SK-N-SH treated with all-trans-retinoic acid at 6 μM for 48 hours (cell line): Measurements from ENCODE around the gene LLGL2.

Source experiments
- ATAC-seq: fragments of 200-7000 bp; cut with Tn5 transposase; 3 replicates; pipeline ENCODE4 v1.9.1; 2020; ENCODE audit warnings: mild to moderate bottlenecking, moderate library complexity
- ARNTL ChIP-seq: fragments of 450-650 bp; formaldehyde crosslinking; IDR thresholded peaks from 2 replicates; pipeline ENCODE4 v1.5.0; 2020; ENCODE audit warnings: low read depth, mild to moderate bottlenecking, moderate library complexity, borderline replicate concordance
- BACH2 ChIP-seq: fragments of 250-450 bp; sonication (Bioruptor Pico); IDR thresholded peaks from 2 replicates; pipeline ENCODE4 v1.9.0; 2021; ENCODE audit warnings: mild to moderate bottlenecking, borderline replicate concordance
- CSDC2 ChIP-seq: fragments of 250-450 bp; sonication (Bioruptor Pico); IDR thresholded peaks from 2 replicates; pipeline ENCODE4 v1.5.0; 2020; ENCODE audit warnings: mild to moderate bottlenecking, moderate library complexity
- ESRRG ChIP-seq: fragments of 250-450 bp; sonication (Bioruptor Pico); IDR thresholded peaks from 2 replicates; pipeline ENCODE4 v1.6.1; 2021; ENCODE audit warnings: mild to moderate bottlenecking
- GLIS3 ChIP-seq: fragments of 250-450 bp; sonication (Bioruptor Pico); IDR thresholded peaks from 2 replicates; pipeline ENCODE4 v1.5.0; 2020; ENCODE audit warnings: mild to moderate bottlenecking, moderate library complexity
- ISL1 ChIP-seq: fragments of 250-450 bp; sonication (Bioruptor Pico); IDR thresholded peaks from 2 replicates; pipeline ENCODE4 v2.1.2; 2022; ENCODE audit warnings: mild to moderate bottlenecking, moderate library complexity
- OSR1 ChIP-seq: fragments of 250-450 bp; sonication (Bioruptor Pico); IDR thresholded peaks from 2 replicates; pipeline ENCODE4 v1.8.0; 2022; ENCODE audit warnings: moderate library complexity, mild to moderate bottlenecking, inconsistent platforms
- PPARA ChIP-seq: fragments of 250-450 bp; sonication (Bioruptor Pico); IDR thresholded peaks from 2 replicates; pipeline ENCODE4 v1.5.0; 2020; ENCODE audit warnings: mild to moderate bottlenecking, borderline replicate concordance
- SNAI2 ChIP-seq: fragments of 250-450 bp; sonication (Bioruptor Pico); IDR thresholded peaks from 2 replicates; pipeline ENCODE4 v1.5.0; 2020; ENCODE audit warnings: mild to moderate bottlenecking, moderate library complexity
- TCF4 ChIP-seq: fragments of 250-450 bp; sonication (Bioruptor Pico); IDR thresholded peaks from 2 replicates; pipeline ENCODE4 v1.8.0; 2021; ENCODE audit warnings: mild to moderate bottlenecking, moderate library complexity, borderline replicate concordance
- TOX ChIP-seq: fragments of 250-450 bp; sonication (Bioruptor Pico); IDR thresholded peaks from 2 replicates; pipeline ENCODE4 v1.8.0; 2021; ENCODE audit warnings: mild to moderate bottlenecking, moderate library complexity, borderline replicate concordance
- ZC3H10 ChIP-seq: fragments of 250-450 bp; sonication (Bioruptor Pico); IDR thresholded peaks from 2 replicates; pipeline ENCODE4 v1.5.1; 2021; ENCODE audit warnings: mild to moderate bottlenecking, moderate library complexity
- ZFP3 ChIP-seq: fragments of 250-450 bp; sonication (Bioruptor Pico); IDR thresholded peaks from 2 replicates; pipeline ENCODE4 v1.5.0; 2020; ENCODE audit warnings: mild to moderate bottlenecking, moderate library complexity
- ZFP30 ChIP-seq: fragments of 450-650 bp; formaldehyde crosslinking; IDR thresholded peaks from 2 replicates; pipeline ENCODE4 v1.5.0; 2022; ENCODE audit warnings: mild to moderate bottlenecking, moderate library complexity
- ZNF565 ChIP-seq: fragments of 450-650 bp; formaldehyde crosslinking; conservative IDR thresholded peaks from 2 replicates; pipeline ENCODE4 v1.5.0; 2020; ENCODE audit warnings: low read depth, mild to moderate bottlenecking, moderate library complexity
- ZNF70 ChIP-seq: fragments of 450-650 bp; formaldehyde crosslinking; IDR thresholded peaks from 2 replicates; pipeline ENCODE4 v1.5.0; 2020; ENCODE audit warnings: mild to moderate bottlenecking, moderate library complexity
- ZNF8 ChIP-seq: fragments of 450-650 bp; formaldehyde crosslinking; IDR thresholded peaks from 2 replicates; pipeline ENCODE4 v1.5.0; 2020; ENCODE audit warnings: mild to moderate bottlenecking, moderate library complexity
- TF ChIP-seq, protein P1 (sequence below): fragments of 250-450 bp; sonication (Bioruptor Pico); IDR thresholded peaks from 2 replicates; pipeline ENCODE4 v1.5.1; 2021; ENCODE audit warnings: mild to moderate bottlenecking, moderate library complexity
- TF ChIP-seq, protein P2 (sequence below): fragments of 250-450 bp; sonication (Bioruptor Pico); IDR thresholded peaks from 2 replicates; pipeline ENCODE4 v1.8.0; 2021; ENCODE audit warnings: low read depth, mild to moderate bottlenecking, moderate library complexity, borderline replicate concordance
- TF ChIP-seq, protein P3 (sequence below): fragments of 250-450 bp; sonication (Bioruptor Pico); IDR thresholded peaks from 2 replicates; pipeline ENCODE4 v1.8.0; 2020; ENCODE audit warnings: mild to moderate bottlenecking, moderate library complexity, borderline replicate concordance
- TF ChIP-seq, protein P4 (sequence below): fragments of 250-450 bp; sonication (Bioruptor Pico); IDR thresholded peaks from 2 replicates; pipeline ENCODE4 v1.5.0; 2020; ENCODE audit warnings: mild to moderate bottlenecking, moderate library complexity

LLGL2 gene

DNA sequence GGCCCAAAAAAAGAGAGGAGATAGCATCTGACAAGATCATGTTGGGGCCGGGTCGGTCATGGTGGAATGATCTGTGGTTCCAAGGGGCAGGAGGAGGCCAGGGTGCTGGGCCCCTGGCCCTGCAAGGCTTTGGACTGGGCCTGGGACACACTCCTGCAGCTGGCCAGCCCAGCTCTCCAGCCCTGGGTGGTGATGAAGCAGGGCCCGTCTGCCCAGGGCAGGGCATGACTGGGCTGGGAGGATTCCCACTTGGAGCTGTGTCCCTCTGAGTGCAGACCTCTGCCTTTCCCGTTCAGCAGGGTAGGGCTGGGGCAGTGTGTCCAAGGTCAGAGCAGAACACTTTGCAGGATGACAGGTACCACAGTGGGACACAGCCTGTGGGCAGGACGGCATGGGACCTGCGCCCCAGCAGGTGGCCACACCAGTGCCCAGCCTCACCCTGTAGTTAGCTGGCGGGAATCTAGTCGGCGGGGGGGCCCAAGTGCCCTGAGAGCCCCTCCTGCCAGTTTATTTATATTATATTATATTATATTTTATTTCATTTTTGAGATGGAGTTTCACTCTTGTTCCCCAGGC lies 34.5 kb downstream of the LLGL2 start:
- TF ChIP-seq, protein P1, sequence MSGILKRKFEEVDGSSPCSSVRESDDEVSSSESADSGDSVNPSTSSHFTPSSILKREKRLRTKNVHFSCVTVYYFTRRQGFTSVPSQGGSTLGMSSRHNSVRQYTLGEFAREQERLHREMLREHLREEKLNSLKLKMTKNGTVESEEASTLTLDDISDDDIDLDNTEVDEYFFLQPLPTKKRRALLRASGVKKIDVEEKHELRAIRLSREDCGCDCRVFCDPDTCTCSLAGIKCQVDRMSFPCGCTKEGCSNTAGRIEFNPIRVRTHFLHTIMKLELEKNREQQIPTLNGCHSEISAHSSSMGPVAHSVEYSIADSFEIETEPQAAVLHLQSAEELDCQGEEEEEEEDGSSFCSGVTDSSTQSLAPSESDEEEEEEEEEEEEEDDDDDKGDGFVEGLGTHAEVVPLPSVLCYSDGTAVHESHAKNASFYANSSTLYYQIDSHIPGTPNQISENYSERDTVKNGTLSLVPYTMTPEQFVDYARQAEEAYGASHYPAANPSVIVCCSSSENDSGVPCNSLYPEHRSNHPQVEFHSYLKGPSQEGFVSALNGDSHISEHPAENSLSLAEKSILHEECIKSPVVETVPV (CRISPR knock-in tag), result no peak
- TF ChIP-seq ZNF565 (no peak), TCF4 (CRISPR knock-in tag) (no peak), ZFP3 (CRISPR knock-in tag) (no peak), PPARA (CRISPR knock-in tag) (no peak), ZNF70 (no peak), ZC3H10 (CRISPR knock-in tag) (no peak), ESRRG (CRISPR knock-in tag) (no peak), ZNF8 (CRISPR knock-in tag) (no peak), CSDC2 (CRISPR knock-in tag) (no peak), ISL1 (CRISPR knock-in tag) (no peak), OSR1 (CRISPR knock-in tag) (no peak)
- TF ChIP-seq, protein P2, sequence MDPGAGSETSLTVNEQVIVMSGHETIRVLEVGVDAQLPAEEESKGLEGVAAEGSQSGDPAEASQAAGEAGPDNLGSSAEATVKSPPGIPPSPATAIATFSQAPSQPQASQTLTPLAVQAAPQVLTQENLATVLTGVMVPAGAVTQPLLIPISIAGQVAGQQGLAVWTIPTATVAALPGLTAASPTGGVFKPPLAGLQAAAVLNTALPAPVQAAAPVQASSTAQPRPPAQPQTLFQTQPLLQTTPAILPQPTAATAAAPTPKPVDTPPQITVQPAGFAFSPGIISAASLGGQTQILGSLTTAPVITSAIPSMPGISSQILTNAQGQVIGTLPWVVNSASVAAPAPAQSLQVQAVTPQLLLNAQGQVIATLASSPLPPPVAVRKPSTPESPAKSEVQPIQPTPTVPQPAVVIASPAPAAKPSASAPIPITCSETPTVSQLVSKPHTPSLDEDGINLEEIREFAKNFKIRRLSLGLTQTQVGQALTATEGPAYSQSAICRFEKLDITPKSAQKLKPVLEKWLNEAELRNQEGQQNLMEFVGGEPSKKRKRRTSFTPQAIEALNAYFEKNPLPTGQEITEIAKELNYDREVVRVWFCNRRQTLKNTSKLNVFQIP (CRISPR knock-in tag), result no peak
- TF ChIP-seq, protein P3, sequence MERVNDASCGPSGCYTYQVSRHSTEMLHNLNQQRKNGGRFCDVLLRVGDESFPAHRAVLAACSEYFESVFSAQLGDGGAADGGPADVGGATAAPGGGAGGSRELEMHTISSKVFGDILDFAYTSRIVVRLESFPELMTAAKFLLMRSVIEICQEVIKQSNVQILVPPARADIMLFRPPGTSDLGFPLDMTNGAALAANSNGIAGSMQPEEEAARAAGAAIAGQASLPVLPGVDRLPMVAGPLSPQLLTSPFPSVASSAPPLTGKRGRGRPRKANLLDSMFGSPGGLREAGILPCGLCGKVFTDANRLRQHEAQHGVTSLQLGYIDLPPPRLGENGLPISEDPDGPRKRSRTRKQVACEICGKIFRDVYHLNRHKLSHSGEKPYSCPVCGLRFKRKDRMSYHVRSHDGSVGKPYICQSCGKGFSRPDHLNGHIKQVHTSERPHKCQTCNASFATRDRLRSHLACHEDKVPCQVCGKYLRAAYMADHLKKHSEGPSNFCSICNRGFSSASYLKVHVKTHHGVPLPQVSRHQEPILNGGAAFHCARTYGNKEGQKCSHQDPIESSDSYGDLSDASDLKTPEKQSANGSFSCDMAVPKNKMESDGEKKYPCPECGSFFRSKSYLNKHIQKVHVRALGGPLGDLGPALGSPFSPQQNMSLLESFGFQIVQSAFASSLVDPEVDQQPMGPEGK (CRISPR knock-in tag), result no peak
- ATAC-seq, result no peak

DNA sequence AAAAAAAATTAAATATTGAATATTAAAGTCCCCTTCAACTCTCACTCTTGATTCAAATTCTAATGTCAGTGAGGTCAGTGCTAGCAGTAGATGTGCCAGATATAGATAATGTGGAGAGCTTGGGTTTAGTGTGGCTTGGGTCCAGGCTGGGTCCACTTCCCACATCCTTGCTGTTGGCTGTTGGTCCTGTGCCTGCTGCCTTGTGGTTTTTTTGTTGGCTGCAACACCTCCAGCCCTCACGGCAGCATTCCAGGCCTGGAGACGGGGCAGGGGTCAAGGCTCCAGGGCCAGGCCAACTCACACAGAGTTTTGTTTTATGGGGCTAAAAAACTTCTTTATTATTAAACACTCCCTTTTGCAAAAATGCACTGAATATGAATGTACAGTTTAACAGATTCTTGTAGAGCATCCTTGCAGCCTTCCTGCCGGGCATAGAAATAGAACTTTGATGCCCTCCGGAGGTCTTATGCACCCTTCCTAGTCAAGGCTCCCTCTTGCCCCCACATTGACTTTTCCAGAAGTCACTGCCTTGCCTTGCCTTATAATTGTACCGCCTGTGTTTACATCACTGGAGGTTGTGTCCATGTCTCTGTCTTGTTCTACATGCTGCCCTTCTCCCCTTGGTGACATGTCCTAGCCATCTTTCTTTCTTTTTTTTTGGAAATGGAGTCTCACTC lies 36.6 kb downstream of the LLGL2 start:
- ATAC-seq, result no peak
- no peak for TF ChIP-seq ZFP3 (CRISPR knock-in tag)
- TF ChIP-seq, protein P4, sequence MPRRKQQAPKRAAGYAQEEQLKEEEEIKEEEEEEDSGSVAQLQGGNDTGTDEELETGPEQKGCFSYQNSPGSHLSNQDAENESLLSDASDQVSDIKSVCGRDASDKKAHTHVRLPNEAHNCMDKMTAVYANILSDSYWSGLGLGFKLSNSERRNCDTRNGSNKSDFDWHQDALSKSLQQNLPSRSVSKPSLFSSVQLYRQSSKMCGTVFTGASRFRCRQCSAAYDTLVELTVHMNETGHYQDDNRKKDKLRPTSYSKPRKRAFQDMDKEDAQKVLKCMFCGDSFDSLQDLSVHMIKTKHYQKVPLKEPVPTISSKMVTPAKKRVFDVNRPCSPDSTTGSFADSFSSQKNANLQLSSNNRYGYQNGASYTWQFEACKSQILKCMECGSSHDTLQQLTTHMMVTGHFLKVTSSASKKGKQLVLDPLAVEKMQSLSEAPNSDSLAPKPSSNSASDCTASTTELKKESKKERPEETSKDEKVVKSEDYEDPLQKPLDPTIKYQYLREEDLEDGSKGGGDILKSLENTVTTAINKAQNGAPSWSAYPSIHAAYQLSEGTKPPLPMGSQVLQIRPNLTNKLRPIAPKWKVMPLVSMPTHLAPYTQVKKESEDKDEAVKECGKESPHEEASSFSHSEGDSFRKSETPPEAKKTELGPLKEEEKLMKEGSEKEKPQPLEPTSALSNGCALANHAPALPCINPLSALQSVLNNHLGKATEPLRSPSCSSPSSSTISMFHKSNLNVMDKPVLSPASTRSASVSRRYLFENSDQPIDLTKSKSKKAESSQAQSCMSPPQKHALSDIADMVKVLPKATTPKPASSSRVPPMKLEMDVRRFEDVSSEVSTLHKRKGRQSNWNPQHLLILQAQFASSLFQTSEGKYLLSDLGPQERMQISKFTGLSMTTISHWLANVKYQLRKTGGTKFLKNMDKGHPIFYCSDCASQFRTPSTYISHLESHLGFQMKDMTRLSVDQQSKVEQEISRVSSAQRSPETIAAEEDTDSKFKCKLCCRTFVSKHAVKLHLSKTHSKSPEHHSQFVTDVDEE (CRISPR knock-in tag), result no peak
- no peak for TF ChIP-seq ZFP30 (CRISPR knock-in tag)
- no peak for TF ChIP-seq TCF4 (CRISPR knock-in tag)
- no peak for TF ChIP-seq BACH2 (CRISPR knock-in tag)
- no peak for TF ChIP-seq ESRRG (CRISPR knock-in tag)
- no peak for TF ChIP-seq CSDC2 (CRISPR knock-in tag)
- TF ChIP-seq ZNF8 (CRISPR knock-in tag), result no peak
- TF ChIP-seq ARNTL, result no peak
- TF ChIP-seq, all 23 proteins: peak for 0

DNA sequence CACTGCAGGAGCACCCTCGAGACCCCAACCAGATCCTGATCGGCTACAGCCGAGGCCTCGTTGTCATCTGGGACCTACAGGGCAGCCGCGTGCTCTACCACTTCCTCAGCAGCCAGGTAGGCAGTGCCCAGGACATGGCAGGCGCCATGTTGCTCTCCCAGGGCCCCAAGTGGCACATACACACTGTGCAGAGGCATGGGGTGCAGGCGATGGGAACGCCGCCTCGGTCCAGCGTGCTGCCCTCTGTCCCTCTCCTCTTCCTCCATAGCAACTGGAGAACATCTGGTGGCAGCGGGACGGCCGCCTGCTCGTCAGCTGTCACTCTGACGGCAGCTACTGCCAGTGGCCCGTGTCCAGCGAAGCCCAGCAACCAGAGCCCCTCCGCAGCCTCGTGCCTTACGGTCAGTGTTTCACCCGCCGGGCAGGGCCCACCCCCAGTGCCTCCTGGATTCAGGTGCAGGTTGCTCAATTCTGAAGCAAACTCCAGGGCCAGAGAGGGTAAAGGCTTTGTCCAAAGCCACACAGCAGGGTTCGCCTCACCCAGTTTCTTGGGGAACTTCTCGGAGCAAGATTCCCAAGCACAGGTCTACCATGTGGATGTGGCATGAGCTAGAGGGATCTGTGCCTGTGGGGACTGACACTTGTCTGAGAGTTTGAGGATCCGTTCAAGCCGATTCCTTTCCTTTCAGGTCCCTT lies 37.7 kb downstream of the LLGL2 start:
- no peak for ATAC-seq
- TF ChIP-seq, protein P1 (CRISPR knock-in tag), result no peak
- TF ChIP-seq ISL1 (CRISPR knock-in tag), result no peak
- TF ChIP-seq GLIS3 (CRISPR knock-in tag), result no peak
- no peak for TF ChIP-seq ESRRG (CRISPR knock-in tag)
- TF ChIP-seq SNAI2 (CRISPR knock-in tag), result no peak
- no peak for TF ChIP-seq ZFP3 (CRISPR knock-in tag)
- TF ChIP-seq, protein P2 (CRISPR knock-in tag), result no peak
- TF ChIP-seq TOX (CRISPR knock-in tag), result no peak
- TF ChIP-seq CSDC2 (CRISPR knock-in tag), result no peak
- TF ChIP-seq ARNTL, result no peak
- no peak for TF ChIP-seq ZNF70
- TF ChIP-seq ZNF565, result no peak
- TF ChIP-seq, protein P4 (CRISPR knock-in tag), result no peak
